T-helper 1 cell (primary cell): Measurements from ENCODE around the gene LIM2.
A peak's percentile ranks its signal among the peaks of the same experiment; 100 is the strongest.

Source experiments
- DNase-seq, 5 donors: peaks; one replicate each; pipeline ENCODE4 v3.0.0-alpha.2; 2012 to 2020

The LIM2 gene

GRCh38 chr19:51394050-51394836 is 6.5 kb upstream of the LIM2 start:
- DNase-seq: peak; percentile 69 to 99 (median 80)

GRCh38 chr19:51392701-51393100 is 4.9 kb upstream of the LIM2 start:
- DNase-seq: no peak

- DNase-seq: no peak
These were observed 3.4 kb upstream of the LIM2 start for GRCh38 chr19:51391073-51391611.

- DNase-seq: no peak
These were observed 1.4 kb upstream of the LIM2 start for GRCh38 chr19:51389143-51389542.

GRCh38 chr19:51386882-51387520 is 773 bp downstream of the LIM2 start:
- no peak for DNase-seq

GRCh38 chr19:51382004-51382403 is 5.8 kb downstream of the LIM2 start:
- no peak for DNase-seq

GRCh38 chr19:51380379-51380778 is 7.4 kb downstream of the LIM2 start:
- DNase-seq: no peak

GRCh38 chr19:51377422-51377821 is 10.4 kb downstream of the LIM2 start:
- DNase-seq: no peak

- peak in 1 of 5 donors; percentile 21 for DNase-seq
These were observed 12.1 kb downstream of the LIM2 start for GRCh38 chr19:51375504-51376221.

GRCh38 chr19:51372649-51373504 is 14.9 kb downstream of the LIM2 start, which contains the start of gene NKG7:
TSS of gene NKG7 (minus strand) at chr19:51372654. CDS start at chr19:51372535, 119 bp downstream.
- peak in 3 of 5 donors; percentile 15 to 80 (median 31) for DNase-seq

GRCh38 chr19:51372021-51372648 is 15.6 kb downstream of the LIM2 start:
- no peak for DNase-seq

GRCh38 chr19:51371186-51371690 is 16.5 kb downstream of the LIM2 start:
- no peak for DNase-seq

- no peak for DNase-seq
These were observed 17.5 kb downstream of the LIM2 start for GRCh38 chr19:51370230-51370629.

GRCh38 chr19:51368366-51369282 is 19.1 kb downstream of the LIM2 start, which contains the start of gene CLDND2:
TSS of gene CLDND2 (minus strand) at chr19:51369003. CDS start at chr19:51368577, 426 bp downstream.
- DNase-seq: no peak

GRCh38 chr19:51367565-51368365 is 20.0 kb downstream of the LIM2 start:
- DNase-seq: peak; percentile 88 to 98 (median 92)

- no peak for DNase-seq
These were observed 20.6 kb downstream of the LIM2 start for GRCh38 chr19:51367255-51367564.

GRCh38 chr19:51366389-51367254 is 21.2 kb downstream of the LIM2 start:
- peak; percentile 85 to 96 (median 88) for DNase-seq

GRCh38 chr19:51365965-51366388 is 21.8 kb downstream of the LIM2 start, which contains the start of gene ETFB:
TSS of gene ETFB (minus strand) at chr19:51366388. CDS start at chr19:51366326, 62 bp downstream.
- no peak for DNase-seq
